Stimulated activated CD4-positive, alpha-beta T cell treated with anti-CD3 and anti-CD28 coated beads, TNF-alpha, amount 100 ng/mL, for 4 hours (primary cell): Measurements from ENCODE around the gene PCSK4.

ENCODE experiments used
- DNase-seq, 3 experiments: peaks; one replicate each; pipeline ENCODE4 v3.0.0-alpha.2; 2020; ENCODE audit warnings: low read depth in 3 of 3

The PCSK4 gene

DNA sequence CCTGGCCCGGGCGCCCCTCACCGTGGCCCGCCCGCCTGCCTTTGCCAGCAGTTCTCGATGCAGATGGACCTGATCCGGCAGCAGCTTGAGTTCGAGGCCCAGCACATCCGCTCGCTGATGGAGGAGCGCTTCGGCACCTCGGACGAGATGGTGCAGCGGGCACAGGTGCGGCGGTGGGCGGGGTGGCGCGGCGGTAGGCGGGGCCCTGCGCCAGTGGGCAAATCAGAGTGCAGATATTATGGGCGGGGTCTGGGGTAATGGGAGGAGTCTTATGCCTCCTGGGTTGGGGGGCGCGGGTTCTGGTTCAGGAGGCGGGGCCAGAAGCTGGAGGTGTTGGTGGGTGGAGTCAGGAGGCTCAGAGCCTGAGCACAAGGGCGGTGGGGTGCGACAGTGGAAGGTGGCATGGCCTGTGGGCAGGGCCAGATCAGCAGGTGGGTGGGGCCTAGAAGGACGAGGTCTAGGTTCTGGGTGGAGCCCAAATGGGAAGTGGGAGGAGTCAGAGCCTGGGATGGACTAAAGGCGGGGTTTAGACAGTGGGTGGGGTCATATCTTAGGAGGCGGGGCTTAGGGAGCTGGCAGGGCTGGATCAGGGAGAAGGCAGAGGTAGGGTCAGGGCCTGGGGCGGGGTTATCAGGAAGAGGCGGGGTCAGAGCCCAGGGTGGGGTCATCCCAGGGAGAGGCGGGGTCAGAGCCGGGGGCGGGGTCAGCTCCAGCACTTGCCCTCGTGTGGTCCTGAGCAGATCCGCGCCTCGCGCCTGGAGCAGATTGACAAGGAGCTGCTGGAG is 34.6 kb downstream of the PCSK4 start:
- no peak for DNase-seq

DNA sequence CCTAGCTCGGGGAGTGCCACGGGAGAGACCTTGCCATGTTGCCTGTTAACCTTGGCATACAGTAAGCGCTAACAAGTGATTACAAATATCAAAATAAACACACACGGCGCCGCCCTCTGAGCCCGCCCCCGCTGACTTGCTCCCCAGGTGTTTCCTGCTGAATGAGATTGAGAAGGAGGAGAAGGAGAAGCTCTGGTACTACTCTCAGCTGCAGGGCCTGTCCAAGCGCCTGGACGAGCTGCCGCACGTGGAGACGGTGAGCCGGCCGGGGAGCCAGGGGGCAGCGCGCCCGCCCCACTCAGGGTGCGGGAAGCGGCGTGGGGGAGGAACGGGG is 35.2 kb downstream of the PCSK4 start:
- DNase-seq: no peak

DNA sequence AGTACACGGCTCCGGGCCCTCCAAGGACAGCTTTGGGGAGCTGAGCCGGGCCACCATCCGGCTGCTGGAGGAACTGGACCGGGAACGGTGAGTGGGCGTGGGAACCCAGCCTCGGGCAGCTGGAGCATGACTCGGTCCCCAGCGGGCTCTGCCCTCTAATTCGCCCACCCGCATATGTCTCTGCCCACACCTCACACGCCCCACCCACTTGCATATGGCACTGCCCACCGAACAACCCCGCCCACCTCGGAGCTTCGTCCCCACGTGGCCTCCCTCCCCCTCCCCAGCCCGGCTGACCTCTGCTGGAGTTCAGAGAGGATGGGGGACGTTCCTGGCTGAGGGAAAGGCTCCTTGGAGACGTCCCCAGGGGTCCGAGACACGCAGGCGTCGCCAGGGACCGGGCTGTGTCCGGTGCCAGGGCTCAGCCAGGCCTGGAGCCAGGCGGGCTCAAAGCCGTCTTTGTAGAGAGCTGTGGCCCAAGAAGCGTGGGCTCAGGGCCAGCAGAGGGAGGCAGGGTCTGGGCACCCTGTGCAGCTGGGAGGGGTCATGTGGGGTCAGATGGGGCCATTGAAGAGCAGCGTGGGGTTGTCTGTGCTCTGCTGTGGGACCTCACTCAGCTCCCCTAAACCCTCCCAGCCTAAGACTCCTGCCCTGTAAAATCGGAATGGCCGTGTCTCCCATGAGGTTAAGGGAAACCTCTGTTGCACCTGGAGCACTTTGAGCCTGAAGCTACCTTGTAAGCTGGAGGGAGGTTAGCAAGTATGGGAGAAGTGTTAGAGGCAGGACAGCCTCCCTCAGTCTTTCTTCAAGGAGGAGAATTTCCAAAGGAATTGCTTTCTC is 36.4 kb downstream of the PCSK4 start:
- DNase-seq: no peak

DNA sequence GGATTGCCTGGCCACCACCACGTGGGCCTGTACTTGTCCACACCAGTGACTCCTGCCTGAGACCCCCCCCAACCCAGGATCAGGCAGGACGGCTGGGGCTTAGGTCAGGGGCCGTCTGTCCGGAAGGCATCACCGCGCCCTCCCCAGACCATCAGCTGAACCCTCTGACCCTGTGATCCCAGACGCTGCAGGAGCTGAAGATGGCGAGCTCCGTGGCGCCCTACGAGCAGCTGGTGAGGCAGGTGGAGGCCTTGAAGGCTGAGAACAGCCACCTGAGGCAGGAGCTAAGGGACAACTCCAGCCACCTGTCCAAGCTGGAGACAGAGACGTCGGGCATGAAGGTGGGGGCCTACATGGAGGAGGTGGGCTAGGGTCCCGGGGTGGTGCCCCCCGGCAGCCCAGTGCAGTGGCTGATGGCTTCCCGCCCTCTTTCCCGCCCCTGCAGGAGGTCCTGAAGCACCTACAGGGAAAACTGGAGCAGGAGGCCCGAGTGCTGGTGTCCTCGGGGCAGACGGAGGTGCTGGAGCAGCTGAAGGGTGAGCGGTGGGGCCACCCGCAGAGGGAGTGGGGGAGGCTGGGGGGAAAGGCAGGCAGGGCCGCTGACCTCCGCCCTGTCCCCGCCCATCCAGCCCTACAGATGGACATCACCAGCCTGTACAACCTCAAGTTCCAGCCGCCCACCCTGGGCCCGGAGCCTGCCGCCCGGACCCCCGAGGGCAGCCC is 37.2 kb downstream of the PCSK4 start:
- DNase-seq: no peak

DNA sequence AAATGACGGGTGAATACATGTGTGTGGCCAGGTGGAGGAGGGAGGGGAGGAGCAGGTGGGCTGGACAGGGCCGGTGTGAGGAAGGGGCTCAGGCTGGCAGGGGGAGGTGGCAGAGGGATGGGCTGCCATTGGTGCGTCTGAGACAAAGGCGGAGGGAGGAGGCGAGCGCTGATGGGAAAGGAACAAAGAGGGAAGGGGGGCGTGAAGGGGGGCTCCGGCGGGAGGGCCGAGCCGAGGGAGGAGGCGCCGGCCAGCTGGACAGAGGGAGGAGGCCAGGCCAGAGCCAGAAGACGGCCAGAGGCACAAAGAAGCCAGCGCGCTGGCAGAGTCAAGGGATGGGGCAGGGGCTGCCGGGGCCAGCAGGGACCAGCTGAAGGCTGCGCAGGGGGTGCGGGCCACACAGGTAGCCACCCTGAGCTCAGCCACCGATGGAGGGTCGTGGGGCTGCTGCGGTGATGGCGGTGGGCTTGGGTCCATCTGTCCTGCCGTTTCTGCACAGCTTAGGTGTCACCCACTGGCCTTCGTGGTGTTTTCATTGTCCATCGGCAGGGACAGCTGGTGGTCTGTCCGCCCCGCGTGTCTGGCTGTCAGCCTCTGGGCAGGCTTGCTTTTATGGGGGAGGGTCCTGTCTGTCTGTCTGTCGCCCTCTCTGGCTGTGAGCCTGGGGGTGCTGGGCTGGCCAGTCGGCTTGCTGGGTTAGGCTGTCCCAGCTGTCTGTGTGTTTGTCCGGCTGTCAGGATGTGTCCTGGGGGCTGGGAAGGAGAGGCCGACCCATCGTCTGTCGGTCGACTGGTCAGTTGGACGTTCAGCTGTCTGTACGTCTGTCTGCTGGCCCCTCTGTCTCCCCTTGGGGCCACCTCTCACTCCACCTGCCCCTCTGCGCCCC is 38.0 kb downstream of the PCSK4 start:
- no peak for DNase-seq

DNA sequence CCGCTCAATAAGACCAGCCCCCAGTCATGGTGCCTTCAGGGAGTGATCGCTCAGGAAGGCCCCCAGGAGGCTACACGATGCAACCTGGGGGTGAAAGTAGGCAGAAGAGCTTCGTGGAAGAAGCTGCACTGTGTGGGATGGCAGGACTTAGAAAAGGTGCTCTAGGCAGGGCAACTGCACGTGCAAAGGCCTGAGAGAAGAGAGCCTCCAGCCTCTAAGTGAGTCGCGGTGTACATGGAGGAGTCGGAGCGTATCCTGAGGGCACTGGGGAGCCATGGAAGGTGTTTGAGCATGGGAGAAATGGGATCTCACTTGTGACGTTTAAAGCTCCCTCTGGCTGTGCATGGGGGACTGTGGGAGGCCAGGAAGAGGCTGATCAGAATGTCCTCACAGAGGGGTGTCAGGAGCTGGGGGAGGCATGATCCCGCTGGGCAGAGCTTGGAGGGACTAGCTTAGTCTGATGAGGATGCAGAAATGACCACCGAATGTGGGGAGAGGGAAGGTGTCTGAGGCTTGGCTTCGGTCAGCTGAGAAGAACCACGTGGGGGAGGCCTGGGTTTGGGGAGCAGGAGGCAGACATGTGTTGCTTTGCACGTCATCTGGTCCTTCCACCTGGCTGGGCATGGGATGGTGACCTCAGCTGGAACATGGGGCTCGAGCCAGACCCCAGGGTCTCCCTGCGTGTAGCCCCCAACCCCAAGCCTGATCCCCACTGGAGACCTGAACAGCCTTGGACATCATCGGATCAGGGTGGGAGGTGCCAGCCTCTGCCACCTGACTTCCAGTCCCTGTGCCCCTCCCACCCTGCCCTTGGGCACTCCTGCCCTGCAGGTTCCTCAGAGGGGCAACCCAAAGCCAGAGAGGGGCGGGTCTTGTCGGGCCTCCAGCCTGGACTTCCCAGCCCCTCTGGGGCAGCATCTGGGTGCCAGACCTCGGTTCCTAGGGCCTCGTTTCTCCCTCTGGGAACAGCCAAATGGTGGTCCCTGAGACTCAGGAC is 39.1 kb downstream of the PCSK4 start:
- DNase-seq: no peak

DNA sequence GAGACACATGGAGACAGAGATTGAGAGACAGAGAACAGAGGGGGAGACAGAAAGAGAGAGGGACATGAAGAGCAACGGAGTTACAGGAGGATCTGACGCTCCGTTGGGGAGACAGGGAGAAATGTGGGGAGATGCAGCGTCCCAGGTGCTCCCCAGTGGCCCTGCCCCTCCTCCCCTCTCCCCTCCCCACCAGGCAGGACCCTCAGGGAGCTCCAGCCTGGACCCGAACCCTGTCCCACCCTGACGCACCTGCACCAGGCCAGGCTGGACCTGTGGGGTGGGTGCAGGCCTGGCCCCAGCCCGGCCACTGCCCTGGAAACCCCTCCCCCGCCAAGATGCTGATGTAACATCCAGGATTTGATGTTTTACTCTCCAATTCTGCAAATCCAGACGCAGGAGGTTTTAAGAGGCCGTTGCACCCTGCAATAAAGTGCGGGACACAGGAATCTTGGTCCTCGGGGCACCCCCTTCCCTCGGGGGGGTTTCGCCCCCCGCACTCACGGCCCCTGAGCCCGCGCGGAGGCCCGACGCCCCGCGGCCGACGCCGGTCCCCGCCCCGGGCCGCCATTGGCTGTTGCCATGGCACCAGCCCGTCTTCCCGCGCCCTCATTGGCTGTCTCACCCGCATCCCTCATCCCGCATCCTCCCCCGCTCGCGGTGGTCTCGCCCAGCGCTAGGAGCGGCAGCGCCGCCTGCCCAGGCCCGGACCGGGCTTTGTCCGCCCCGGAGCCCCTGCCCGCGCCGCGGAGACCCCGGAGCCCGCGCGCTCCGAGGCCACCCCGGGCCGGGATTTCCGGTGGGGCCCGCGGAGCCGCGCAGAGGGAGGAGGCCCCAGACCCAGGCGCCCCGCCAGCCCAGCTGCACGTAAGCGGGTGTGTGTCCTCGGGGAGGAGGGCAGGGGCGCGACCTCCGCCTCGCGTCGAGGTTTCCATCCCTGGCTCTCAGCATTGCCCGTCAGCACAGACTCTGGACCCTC is 40.4 kb downstream of the PCSK4 start, which contains the start of gene APC2:
TSS of gene APC2 (plus strand) at position 655 of the 976 bp plus-strand sequence. CDS start 2,881 bp downstream, outside the sequence.
- no peak for DNase-seq

DNA sequence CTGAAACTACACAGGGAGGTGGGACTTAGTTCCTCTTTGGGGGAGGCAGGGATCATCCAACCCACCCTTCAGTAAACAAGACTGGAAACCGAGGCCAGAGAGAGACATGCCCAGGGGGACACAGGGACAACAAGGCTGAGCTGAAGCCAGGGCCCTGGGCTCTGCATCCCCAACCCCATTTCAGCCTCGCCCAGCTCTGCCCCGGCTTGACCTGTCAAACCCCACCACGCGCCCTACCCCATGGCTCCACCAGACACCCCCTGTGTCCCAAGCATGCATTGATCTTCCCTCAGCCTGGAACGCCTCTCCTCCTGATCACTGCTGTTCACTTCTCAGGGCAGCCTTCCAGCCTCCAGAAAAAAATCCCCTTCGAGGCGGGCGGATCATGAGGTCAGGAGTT is 42.2 kb downstream of the PCSK4 start:
- no peak for DNase-seq

DNA sequence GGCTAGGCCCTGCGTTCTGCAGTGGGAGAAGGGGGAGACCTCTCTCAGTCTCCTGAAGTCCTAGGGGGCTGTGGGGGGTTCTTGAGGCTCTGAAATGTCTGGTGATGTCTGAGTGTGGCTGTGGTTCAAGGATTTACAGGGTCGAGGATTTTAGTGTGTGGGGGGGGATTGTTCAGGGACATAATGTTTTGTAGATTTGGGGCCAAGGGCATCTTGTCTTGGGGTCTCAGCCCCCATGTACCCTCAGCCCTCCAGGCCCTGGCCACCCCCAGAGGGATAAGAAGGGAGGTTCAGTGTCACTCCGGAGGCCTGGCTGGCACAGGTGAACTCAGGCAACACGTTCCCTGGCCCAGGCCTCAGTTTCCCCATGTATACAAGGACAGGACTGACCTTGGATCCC is 42.6 kb downstream of the PCSK4 start:
- no peak for DNase-seq

DNA sequence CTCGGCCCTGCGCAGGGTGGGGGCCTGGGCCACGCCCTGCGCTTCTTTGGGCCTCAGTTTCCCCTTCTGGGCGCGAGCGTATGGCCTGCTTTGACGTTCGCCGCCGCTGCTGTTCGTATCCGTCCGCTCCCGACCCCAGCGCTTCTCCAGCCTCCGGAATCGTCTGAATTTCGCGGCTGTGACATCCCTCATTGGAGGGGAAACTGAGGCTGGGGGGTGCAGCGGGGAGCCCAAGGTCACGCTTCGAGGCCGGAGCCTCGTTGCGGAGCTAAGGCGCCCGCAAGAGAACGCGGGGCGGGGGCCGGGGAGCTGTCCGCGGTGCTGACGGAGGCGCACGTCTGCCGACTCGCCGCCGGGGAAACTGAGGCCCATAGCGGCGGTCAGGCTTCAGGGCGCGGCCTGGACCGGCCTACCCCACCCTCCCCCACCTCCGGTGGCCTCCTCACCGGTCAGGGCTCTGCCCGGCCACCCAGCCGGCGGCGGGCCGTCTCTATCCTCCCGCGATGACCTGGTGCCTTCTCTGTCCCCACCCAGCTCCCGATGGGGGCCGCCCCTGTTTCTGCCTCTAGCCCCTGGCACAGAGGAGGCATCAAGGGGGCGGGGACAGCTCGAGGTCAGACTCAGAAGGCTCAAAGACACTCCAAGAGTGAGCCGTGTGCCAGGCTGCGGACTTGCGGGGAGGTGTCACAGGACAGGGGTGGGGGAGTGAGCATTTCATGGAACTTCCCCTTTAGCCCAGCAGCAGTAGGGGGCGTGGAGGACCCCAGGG is 43.3 kb downstream of the PCSK4 start:
- DNase-seq: no peak

DNA sequence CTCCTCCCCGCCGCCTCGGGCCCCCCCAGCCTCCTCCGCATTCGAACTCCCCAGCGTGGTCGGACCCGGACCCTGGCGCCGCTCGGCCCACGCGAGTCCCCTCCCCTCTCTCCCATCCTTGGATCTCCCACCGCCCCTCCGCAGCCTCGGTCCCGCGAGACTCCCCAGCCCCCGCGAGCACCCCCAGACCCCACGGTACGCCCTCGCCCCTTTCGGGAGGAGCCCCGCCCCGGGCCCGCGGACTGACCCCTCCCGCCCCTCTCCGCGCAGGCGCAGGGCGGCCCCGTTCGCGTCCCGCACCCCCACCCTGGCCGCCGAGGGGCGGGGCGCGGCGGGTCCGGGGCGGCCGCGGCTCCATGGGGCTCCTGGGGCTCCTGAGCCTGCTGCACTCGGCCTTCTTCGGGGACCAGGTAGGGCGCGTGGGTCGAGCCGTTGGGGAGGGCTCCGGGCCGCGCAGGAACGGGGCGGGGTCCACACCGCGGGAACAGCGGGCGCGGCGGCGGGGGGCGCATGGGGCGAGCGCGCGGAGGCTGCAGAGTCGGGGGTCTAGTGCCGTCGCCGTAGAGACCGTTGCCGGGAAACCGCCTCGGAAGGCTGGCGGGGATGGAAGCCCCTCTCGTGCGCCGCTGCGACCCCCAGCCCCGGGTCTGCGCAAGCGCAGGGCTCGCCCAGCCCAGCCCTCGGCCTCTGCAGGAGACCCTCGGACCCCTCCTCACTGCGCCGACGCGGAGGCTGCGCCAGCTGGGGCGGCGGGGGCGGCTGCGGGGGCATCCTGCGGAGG is 44.0 kb downstream of the PCSK4 start:
- DNase-seq: no peak

DNA sequence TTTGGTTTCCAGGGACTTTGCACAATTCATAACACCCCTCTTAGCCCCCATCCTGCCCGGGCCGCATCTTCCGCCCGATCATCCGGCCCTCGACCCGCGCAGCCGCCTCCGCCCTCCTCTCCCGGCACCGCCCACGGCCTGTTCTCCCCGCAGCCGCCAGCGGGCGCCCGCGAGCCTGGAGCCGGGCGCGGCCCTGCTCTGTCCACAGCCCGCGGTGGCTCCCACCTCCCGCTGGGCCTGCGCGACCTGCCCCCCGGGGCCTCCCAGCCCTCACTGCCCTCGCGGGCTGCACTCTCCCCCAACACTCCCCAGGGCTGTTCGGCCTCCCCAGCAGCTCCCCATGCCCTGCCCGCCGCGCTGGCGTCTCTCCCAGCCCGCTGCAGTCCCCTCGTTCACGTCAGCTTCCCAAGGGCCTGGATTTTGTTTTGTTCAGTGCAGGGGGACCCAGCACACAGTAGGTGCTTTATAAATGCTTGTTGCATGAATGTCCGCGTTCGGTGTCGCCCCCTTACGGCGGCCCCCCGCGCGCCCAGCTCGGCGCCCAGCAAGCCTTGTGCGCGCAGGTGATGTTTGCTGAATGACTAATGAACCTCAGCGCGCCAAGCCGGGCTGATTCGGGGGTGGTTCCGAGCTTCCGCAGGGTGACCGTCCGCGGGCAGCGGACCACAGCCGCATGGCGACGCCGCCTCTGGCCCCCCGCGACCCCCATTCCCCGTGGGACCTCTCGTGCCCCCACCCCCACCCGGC is 44.8 kb downstream of the PCSK4 start:
- peak; percentile 58 to 70 (median 62) for DNase-seq

DNA sequence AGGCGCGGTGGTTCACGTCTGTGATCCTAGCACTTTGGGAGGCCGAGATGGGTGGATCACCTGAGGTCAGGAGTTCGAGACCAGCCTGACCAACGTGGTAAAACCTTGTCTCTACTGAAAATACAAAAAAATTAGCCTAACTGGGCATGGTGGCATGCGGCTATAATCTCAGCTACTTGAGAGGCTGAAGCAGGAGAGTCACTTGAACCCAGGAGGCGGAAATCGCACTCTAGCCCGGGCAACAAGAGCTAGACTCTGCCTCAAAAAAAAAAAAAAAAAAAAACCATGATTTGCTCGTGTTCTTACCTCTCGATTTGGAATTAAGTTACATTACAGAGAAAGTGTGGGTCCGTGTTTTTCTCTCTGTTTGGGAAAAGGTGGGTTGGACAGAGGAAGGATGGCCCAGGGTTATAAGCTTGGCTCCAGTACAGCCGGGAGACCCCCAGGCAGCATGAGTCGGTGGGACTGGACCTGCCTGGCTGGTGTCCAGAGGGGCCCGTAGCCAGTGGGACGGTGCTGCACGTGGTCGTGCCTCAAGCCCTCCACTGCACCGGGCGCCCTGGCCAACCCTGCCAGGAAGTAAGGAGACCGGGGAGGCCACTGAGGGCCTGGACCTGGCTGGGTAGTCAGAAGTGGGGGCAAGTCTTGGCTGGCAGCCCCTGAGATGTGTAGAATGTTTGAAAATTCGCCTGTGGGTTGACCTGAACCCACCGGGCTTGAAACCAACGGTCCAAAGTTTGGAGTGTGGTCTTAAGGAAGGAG is 48.3 kb downstream of the PCSK4 start:
- DNase-seq: no peak

DNA sequence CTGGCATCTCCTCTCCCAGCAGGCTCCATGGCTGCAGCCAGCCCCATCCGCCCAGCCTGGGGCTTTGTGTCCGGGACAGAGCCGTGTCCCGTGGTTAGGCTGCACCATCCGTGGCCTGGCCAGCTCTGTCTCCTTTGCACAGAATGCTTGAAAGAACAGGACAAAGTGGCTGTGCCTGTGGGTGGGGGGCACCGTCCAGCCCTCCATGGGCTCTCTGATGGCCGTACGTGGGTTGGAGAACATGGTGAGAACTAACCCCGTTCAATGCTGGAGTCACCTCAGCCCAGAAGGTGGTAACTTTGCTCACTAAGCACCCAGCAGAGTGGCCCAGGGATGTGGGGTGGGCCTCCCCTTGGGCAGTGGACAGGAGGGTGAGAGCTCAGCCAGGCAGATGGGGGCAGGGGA is 49.1 kb downstream of the PCSK4 start:
- DNase-seq: no peak

DNA sequence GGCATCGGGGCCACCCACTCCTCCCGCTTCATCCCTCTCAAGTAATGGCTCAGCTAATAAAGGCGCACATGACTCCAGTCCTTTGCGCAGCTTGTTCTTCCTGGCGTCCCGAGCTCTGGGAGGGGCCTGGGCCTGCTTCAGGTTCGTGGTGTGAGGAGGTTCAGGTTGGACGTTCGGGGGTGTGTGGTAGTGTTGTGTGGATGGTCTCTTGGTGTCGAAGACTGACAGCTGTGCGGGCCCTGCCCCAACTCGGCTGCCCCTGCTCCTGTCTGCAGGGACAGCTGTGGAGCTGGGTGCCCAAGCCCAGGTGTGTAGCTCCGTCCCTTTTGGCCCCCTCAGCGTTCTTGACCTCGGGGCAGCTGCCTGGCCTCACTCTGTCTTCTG is 49.7 kb downstream of the PCSK4 start:
- DNase-seq: no peak
